SK-N-SH (cell line): ENCODE results near the gene MYOG. TPM values are rescaled to one million over a fixed set of nuclear protein-coding genes. Genes with fewer than 3 reads are reported as not detected.

Source experiments
- CTCF ChIA-PET: fragments of 300-600, 350-600 bp; formaldehyde crosslinking; extraction: SDS; loops from one replicate; lab custom pipeline; 2021; lab: Yijun Ruan, JAX
- POLR2A ChIA-PET: fragments of 350-600 bp; sonication (Branson Sonifier 250); formaldehyde crosslinking; extraction: SDS; loops from one replicate; lab custom pipeline; 2020; ENCODE audit warnings: antibody characterized with exemption, inconsistent platforms; lab: Yijun Ruan, JAX
- DNase-seq: peaks from one replicate; pipeline ENCODE4 v3.0.0; 2012
- H2AFZ ChIP-seq: fragments of 200-600 bp; sonication (generic); 2 replicates; pipeline ENCODE4 v1.8.1; 2016; ENCODE audit warnings: antibody characterized with exemption, mild to moderate bottlenecking, low read depth
- H3F3A ChIP-seq: fragments of 200-600 bp; sonication (generic); replicated peaks from 2 replicates; pipeline ENCODE3; 2016; ENCODE audit warnings: antibody characterized with exemption, mild to moderate bottlenecking; ENCODE audit not compliant: insufficient read depth
- H3K27ac ChIP-seq, 2 experiments: fragments of 200-500 bp in 1 of 2; fragments of 200-600 bp in 1 of 2; sonication (Bioruptor generic) in 1 of 2; sonication (generic), shearing (Covaris generic) in 1 of 2; 2 replicates each; pipeline versions ENCODE4 v1.5.1 to v1.6.1; 2014 to 2016; ENCODE audit warnings: low read depth in 2 of 2, inconsistent platforms in 1 of 2, low read length in 1 of 2, mild to moderate bottlenecking in 1 of 2, mixed read lengths in 1 of 2
- H3K27me3 ChIP-seq: fragments of 200-600 bp; sonication (generic), shearing (Covaris generic); 2 replicates; pipeline ENCODE4 v1.6.1; 2016; ENCODE audit warnings: mixed run types; ENCODE audit not compliant: insufficient read depth
- H3K36me3 ChIP-seq, 2 experiments: fragments of 200-500 bp in 1 of 2; fragments of 200-600 bp in 1 of 2; sonication (Bioruptor generic) in 1 of 2; sonication (generic) in 1 of 2; replicated peaks in 1 of 2; 2 replicates each; pipeline versions ENCODE3 to v1.5.1; 2014 to 2016; ENCODE audit warnings: low read length in 1 of 2, mild to moderate bottlenecking in 1 of 2; ENCODE audit not compliant: insufficient read depth in 2 of 2, control insufficient read depth in 1 of 2
- H3K4me1 ChIP-seq, 2 experiments: fragments of 200-500 bp in 1 of 2; fragments of 200-600 bp in 1 of 2; sonication (Bioruptor generic) in 1 of 2; sonication (generic), shearing (Covaris generic) in 1 of 2; 2 replicates each; pipeline versions ENCODE4 v1.5.1 to v1.6.1; 2014 to 2016; ENCODE audit warnings: low read depth in 1 of 2, low read length in 1 of 2, mixed run types in 1 of 2; ENCODE audit not compliant: insufficient read depth in 2 of 2, control insufficient read depth in 1 of 2
- H3K4me2 ChIP-seq: fragments of 200-600 bp; sonication (generic), shearing (Covaris generic); 2 replicates; pipeline ENCODE4 v1.6.1; 2017; ENCODE audit warnings: mixed run types
- H3K4me3 ChIP-seq, 2 experiments: fragments of 200-500 bp in 1 of 2; fragments of 200-600 bp in 1 of 2; sonication (Bioruptor generic) in 1 of 2; sonication (generic), shearing (Covaris generic) in 1 of 2; 2 replicates each; pipeline versions ENCODE4 v1.5.1 to v1.8.1; 2014 to 2016; ENCODE audit warnings: low read depth in 2 of 2, inconsistent platforms in 1 of 2, low read length in 1 of 2, mild to moderate bottlenecking in 1 of 2, mixed read lengths in 1 of 2, moderate library complexity in 1 of 2
- H3K79me2 ChIP-seq: fragments of 200-600 bp; sonication (generic); 2 replicates; pipeline ENCODE4 v1.8.1; 2017; ENCODE audit warnings: mild to moderate bottlenecking; ENCODE audit not compliant: insufficient read depth
- H3K9ac ChIP-seq: fragments of 200-600 bp; sonication (generic); 2 replicates; pipeline ENCODE4 v1.6.1; 2017; ENCODE audit warnings: mixed run types
- H3K9me2 ChIP-seq: fragments of 200-600 bp; sonication (generic); 2 replicates; pipeline ENCODE4 v1.6.1; 2017; ENCODE audit warnings: mixed run types
- H3K9me3 ChIP-seq: fragments of 200-600 bp; sonication (generic); 2 replicates; pipeline ENCODE4 v1.6.1; 2017; ENCODE audit warnings: mixed run types, mild to moderate bottlenecking, moderate library complexity
- H4K20me1 ChIP-seq: fragments of 200-600 bp; sonication (generic); 2 replicates; pipeline ENCODE4 v1.6.1; 2017; ENCODE audit warnings: mild to moderate bottlenecking, mixed run types; ENCODE audit not compliant: insufficient read depth
- ELF1 ChIP-seq: IDR thresholded peaks from 2 replicates; pipeline ENCODE4 v1.4.0; 2012
- EP300 ChIP-seq, 2 experiments: IDR thresholded peaks; 2 replicates each; pipeline versions ENCODE4 v1.4.0 to v1.6.1; 2012; ENCODE audit warnings: borderline replicate concordance in 1 of 2, low read depth in 1 of 2, low read length in 1 of 2
- FOXM1 ChIP-seq: IDR thresholded peaks from 2 replicates; pipeline ENCODE4 v1.4.0; 2012; ENCODE audit warnings: low read depth, mild to moderate bottlenecking
- GATA2 ChIP-seq: sonication (generic); formaldehyde crosslinking; IDR thresholded peaks from 2 replicates; pipeline ENCODE4 v1.5.0; 2020; ENCODE audit warnings: mild to moderate bottlenecking, missing genetic modification reagents
- IRF3 ChIP-seq: fragments of 150-350 bp; IDR thresholded peaks from 2 replicates; pipeline ENCODE4 v1.6.1; 2016; ENCODE audit warnings: mild to moderate bottlenecking, low read depth, low read length
- JUND ChIP-seq: IDR thresholded peaks from 2 replicates; pipeline ENCODE4 v1.4.0; 2012
- NRF1 ChIP-seq: IDR thresholded peaks from 2 replicates; pipeline ENCODE4 v1.6.1; 2012; ENCODE audit warnings: low read depth, mild to moderate bottlenecking, low read length
- PBX3 ChIP-seq: IDR thresholded peaks from 2 replicates; pipeline ENCODE4; 2012
- RCOR1 ChIP-seq: fragments of 150-350 bp; IDR thresholded peaks from 2 replicates; pipeline ENCODE4 v1.6.1; 2017; ENCODE audit warnings: antibody characterized with exemption, low read length
- RFX5 ChIP-seq: IDR thresholded peaks from 2 replicates; pipeline ENCODE4 v1.6.1; 2012; ENCODE audit warnings: mild to moderate bottlenecking, improper control_type of control experiment, low read length
- RXRA ChIP-seq: IDR thresholded peaks from 2 replicates; pipeline ENCODE4 v1.4.0; 2012; ENCODE audit warnings: low read depth, mild to moderate bottlenecking, borderline replicate concordance
- SIN3A ChIP-seq: IDR thresholded peaks from 2 replicates; pipeline ENCODE4 v1.6.1; 2012; ENCODE audit warnings: low read depth, mild to moderate bottlenecking, low read length, moderate library complexity, borderline replicate concordance
- TCF12 ChIP-seq: IDR thresholded peaks from 2 replicates; pipeline ENCODE4 v1.4.0; 2012
- USF1 ChIP-seq: IDR thresholded peaks from 2 replicates; pipeline ENCODE4 v1.4.0; 2012; ENCODE audit warnings: low read depth, borderline replicate concordance
- ZBTB33 ChIP-seq: IDR thresholded peaks from 2 replicates; pipeline ENCODE4 v1.4.0; 2012; ENCODE audit warnings: low read depth, borderline replicate concordance
- WGBS: methylation state at CpG from one replicate; pipeline ENCODE4 v1.1.6; 2017; ENCODE audit warnings: low lambda C conversion rate; 5-methylcytosine and 5-hydroxymethylcytosine counted together
- polyA plus RNA-seq, 3 experiments: library from polyadenylated mRNA; depleted of rRNA; stranded (reverse); fragments of >200 nt; gene quantifications; 2 replicates each; pipeline ENCODE4 v1.2.3, GENCODE V29; 2012

MYOG gene
- polyA plus RNA-seq, 1 of the 3 experiments (the other 2 are of a cell fraction), result not detected

GRCh38 chr1:203091199-203091477 lies 5.3 kb upstream of the MYOG start:
- TF ChIP-seq IRF3, result no peak
- no peak for TF ChIP-seq GATA2 (CRISPR knock-in tag)
- no peak for TF ChIP-seq RCOR1
- TF ChIP-seq RFX5, result no peak
- TF ChIP-seq EP300 (IDR thresholded peaks at IDR 0.05; ENCODE audit: borderline replicate concordance in 1 of 2, low read depth in 1 of 2, low read length in 1 of 2), result no peak
- no peak for TF ChIP-seq NRF1
- TF ChIP-seq TCF12, result no peak
- no peak for TF ChIP-seq USF1
- no peaks in the 10 kb centered on the region for H3K79me2 ChIP-seq
- H3K27me3 ChIP-seq, result no peaks in the 10 kb centered on the region; the same call in 1 of the 2 replicates
- no peaks in the 10 kb centered on the region; a peak in 1 of 4 replicates for H3K4me1 ChIP-seq
- H3K27ac ChIP-seq, result no peak overlapping the region
- no peaks in the 10 kb centered on the region for H4K20me1 ChIP-seq
- 73% methylated on average over 4 of the region's 4 CpGs for WGBS
- POLR2A ChIA-PET, result no interaction called here
- CTCF ChIA-PET, result interaction anchor here (0.9 to 1.7 kb wide), 3 partner anchors 27 to 125 kb away, joined by 4 to 5 read pairs (median 4); no protein-coding TSS in a partner anchor
- no peak for DNase-seq
- H3K9ac ChIP-seq, result no peak overlapping the region
- no peak overlapping the region for H2AFZ ChIP-seq
- peaks cover 13% of the 10 kb centered on the region; the same call in 1 of the 2 replicates for H3K9me3 ChIP-seq
- no peak overlapping the region for H3K4me3 ChIP-seq
- no peaks in the 10 kb centered on the region for H3F3A ChIP-seq
- no peak overlapping the region for H3K4me2 ChIP-seq
- no peaks in the 10 kb centered on the region for H3K36me3 ChIP-seq
- no peaks in the 10 kb centered on the region for H3K9me2 ChIP-seq

- Histone ChIP-seq H3K4me1 (no peaks in the 10 kb centered on the region; a peak in 1 of 4 replicates), H3F3A (no peaks in the 10 kb centered on the region), H3K79me2 (no peaks in the 10 kb centered on the region), H3K36me3 (no peaks in the 10 kb centered on the region), H3K9me3 (peaks cover 9% of the 10 kb centered on the region; the same call in 1 of the 2 replicates), H3K4me3 (no peak overlapping the region), H3K27ac (no peak overlapping the region), H4K20me1 (no peaks in the 10 kb centered on the region), H2AFZ (no peak overlapping the region), H3K27me3 (no peaks in the 10 kb centered on the region; the same call in 1 of the 2 replicates), H3K4me2 (no peak overlapping the region), H3K9me2 (no peaks in the 10 kb centered on the region), H3K9ac (no peak overlapping the region)
- 46% methylated on average over 6 of the region's 6 CpGs for WGBS
- ChIA-PET CTCF (interaction anchor here (0.9 to 1.7 kb wide), 3 partner anchors 27 to 125 kb away, joined by 4 to 5 read pairs (median 4); no protein-coding TSS in a partner anchor), POLR2A (no interaction called here)
- no peak for DNase-seq
- TF ChIP-seq FOXM1, result no peak
- TF ChIP-seq USF1, result no peak
- no peak for TF ChIP-seq JUND
- TF ChIP-seq IRF3, result no peak
- no peak for TF ChIP-seq RXRA
- no peak for TF ChIP-seq SIN3A
- TF ChIP-seq ELF1, result no peak
- no peak for TF ChIP-seq PBX3
- no peak for TF ChIP-seq ZBTB33
- no peak for TF ChIP-seq EP300 (IDR thresholded peaks at IDR 0.05; ENCODE audit: borderline replicate concordance in 1 of 2, low read depth in 1 of 2, low read length in 1 of 2)
Measured at GRCh38 chr1:203090421-203091198, 4.8 kb upstream of the MYOG start.
